Vagina (tissue), 2 donors: ENCODE results near the gene CCT6B.

Experiments
- POLR2A ChIP-seq, 2 donors: fragments of 450-650 bp; IDR thresholded peaks; one replicate each; pipeline ENCODE4 v1.6.1; 2017; ENCODE audit warnings: antibody characterized with exemption in 2 of 2, mild to moderate bottlenecking in 2 of 2, moderate library complexity in 2 of 2
- TF ChIP-seq, protein P1 (sequence below), 3 experiments: fragments of 450-650 bp in 2 of 3; fragments of 200-600 bp in 1 of 3; sonication (generic) in 1 of 3; IDR thresholded peaks; one replicate each; pipeline ENCODE4 v1.5.1; 2017 to 2019; ENCODE audit warnings: antibody characterized with exemption in 3 of 3, mild to moderate bottlenecking in 2 of 3, moderate library complexity in 2 of 3

GRCh38 chr17:34916120-34916519 is 45.1 kb downstream of the CCT6B start:
- TF ChIP-seq, protein P1, sequence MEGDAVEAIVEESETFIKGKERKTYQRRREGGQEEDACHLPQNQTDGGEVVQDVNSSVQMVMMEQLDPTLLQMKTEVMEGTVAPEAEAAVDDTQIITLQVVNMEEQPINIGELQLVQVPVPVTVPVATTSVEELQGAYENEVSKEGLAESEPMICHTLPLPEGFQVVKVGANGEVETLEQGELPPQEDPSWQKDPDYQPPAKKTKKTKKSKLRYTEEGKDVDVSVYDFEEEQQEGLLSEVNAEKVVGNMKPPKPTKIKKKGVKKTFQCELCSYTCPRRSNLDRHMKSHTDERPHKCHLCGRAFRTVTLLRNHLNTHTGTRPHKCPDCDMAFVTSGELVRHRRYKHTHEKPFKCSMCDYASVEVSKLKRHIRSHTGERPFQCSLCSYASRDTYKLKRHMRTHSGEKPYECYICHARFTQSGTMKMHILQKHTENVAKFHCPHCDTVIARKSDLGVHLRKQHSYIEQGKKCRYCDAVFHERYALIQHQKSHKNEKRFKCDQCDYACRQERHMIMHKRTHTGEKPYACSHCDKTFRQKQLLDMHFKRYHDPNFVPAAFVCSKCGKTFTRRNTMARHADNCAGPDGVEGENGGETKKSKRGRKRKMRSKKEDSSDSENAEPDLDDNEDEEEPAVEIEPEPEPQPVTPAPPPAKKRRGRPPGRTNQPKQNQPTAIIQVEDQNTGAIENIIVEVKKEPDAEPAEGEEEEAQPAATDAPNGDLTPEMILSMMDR (IDR thresholded peaks at IDR 0.05), result no peak
- no peak for TF ChIP-seq POLR2A (IDR thresholded peaks at IDR 0.05)
